Nephron progenitor cell (in vitro differentiated cells): ENCODE results near the gene DPF3.

Experiments used
- DNase-seq: peaks from one replicate; pipeline ENCODE4 v3.0.0; 2021
- H3K27ac Mint-ChIP-seq: 2 replicates; pipeline ENCODE4 v1.8.0; 2021; ENCODE audit warnings: mild to moderate bottlenecking, moderate library complexity, mixed read lengths
- H3K27me3 Mint-ChIP-seq: 2 replicates; pipeline ENCODE4 v1.8.0; 2021; ENCODE audit warnings: mild to moderate bottlenecking, low read depth, mixed read lengths; ENCODE audit not compliant: poor library complexity
- H3K36me3 Mint-ChIP-seq: 2 replicates; pipeline ENCODE4 v1.8.0; 2021; ENCODE audit warnings: low read depth, mixed read lengths
- H3K4me1 Mint-ChIP-seq: 2 replicates; pipeline ENCODE4 v1.8.0; 2021; ENCODE audit warnings: mixed read lengths
- H3K4me3 Mint-ChIP-seq: 2 replicates; pipeline ENCODE4 v1.8.0; 2021; ENCODE audit warnings: mild to moderate bottlenecking, moderate library complexity, mixed read lengths
- H3K9me3 Mint-ChIP-seq: 2 replicates; pipeline ENCODE4 v1.8.0; 2021; ENCODE audit warnings: mild to moderate bottlenecking, moderate library complexity, mixed read lengths
- TF ChIP-seq, protein P1 (sequence below): fragments of 200-600 bp; sonication (generic); IDR thresholded peaks from 2 replicates; pipeline ENCODE4 v1.5.0; 2021; ENCODE audit warnings: antibody characterized with exemption

DPF3 gene

DNA sequence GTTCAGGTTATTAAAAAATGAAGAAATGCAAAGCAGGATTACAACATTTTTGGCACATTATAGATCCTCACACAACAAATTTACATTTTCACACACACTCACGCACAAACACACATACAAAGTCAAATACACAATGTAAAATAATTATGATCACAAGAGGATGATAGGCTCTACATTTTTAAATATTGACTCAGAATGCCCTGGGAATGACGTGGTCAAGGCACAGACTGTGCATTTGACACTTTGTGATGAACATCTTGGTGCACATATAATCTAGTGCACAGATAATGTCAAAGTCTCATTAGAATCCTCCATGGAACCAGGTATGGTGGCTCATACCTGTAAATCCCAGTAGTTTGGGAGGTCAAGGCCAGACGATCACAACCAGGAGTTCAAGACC is 49.4 kb downstream of the DPF3 start:
- peaks cover 22% of the 10 kb centered on the region for H3K36me3 Mint-ChIP-seq
- TF ChIP-seq, protein P1, sequence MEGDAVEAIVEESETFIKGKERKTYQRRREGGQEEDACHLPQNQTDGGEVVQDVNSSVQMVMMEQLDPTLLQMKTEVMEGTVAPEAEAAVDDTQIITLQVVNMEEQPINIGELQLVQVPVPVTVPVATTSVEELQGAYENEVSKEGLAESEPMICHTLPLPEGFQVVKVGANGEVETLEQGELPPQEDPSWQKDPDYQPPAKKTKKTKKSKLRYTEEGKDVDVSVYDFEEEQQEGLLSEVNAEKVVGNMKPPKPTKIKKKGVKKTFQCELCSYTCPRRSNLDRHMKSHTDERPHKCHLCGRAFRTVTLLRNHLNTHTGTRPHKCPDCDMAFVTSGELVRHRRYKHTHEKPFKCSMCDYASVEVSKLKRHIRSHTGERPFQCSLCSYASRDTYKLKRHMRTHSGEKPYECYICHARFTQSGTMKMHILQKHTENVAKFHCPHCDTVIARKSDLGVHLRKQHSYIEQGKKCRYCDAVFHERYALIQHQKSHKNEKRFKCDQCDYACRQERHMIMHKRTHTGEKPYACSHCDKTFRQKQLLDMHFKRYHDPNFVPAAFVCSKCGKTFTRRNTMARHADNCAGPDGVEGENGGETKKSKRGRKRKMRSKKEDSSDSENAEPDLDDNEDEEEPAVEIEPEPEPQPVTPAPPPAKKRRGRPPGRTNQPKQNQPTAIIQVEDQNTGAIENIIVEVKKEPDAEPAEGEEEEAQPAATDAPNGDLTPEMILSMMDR: no peak
- no peaks in the 10 kb centered on the region for H3K27me3 Mint-ChIP-seq
- no peak overlapping the region for H3K27ac Mint-ChIP-seq
- H3K9me3 Mint-ChIP-seq: peaks cover 3% of the 10 kb centered on the region
- peaks cover 51% of the 10 kb centered on the region for H3K4me1 Mint-ChIP-seq
- no peak overlapping the region for H3K4me3 Mint-ChIP-seq
- no peak for DNase-seq

DNA sequence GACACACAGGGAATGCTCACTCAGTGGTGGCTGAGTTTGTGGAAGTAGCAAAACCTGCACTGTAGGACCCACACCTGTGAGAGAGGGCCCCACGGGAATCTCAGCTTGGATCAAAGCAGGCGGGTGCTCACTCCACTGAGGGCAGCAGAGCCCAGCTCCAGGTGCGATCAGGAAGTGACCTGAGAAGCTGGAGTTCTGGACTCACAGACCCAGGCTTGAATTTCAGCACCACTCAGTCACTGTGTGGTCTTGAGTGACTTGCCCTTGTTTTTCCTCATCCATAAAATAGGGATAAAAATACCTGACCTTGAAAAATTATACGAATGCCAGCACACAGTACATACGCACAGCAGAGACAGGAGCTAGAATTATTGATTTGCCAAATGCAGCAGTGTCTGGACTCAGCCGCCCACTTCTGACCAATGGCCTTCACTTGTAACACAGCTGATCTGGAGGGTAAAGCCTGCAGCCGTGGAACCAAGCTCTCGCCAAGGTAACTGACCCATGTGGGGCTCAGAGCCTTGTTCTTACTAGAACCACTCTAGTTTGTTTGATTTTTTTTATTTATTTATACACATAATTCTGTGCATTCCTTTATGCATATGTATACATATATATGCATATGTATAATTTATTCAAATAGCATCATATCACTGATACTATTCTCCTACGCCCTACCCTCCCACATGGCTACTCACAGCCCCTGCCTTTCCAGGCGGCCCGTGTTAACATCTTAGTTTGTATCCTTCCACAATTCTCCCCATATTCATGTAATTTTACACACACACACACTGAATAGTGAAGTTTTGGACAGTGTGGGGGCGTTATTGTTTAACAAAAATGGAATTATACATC is 53.9 kb downstream of the DPF3 start:
- H3K36me3 Mint-ChIP-seq: peaks cover 14% of the 10 kb centered on the region
- H3K27me3 Mint-ChIP-seq: no peaks in the 10 kb centered on the region
- H3K4me3 Mint-ChIP-seq: no peak overlapping the region
- TF ChIP-seq, protein P1: no peak
- H3K27ac Mint-ChIP-seq: no peak overlapping the region
- DNase-seq: no peak
- peaks cover 33% of the 10 kb centered on the region for H3K4me1 Mint-ChIP-seq
- H3K9me3 Mint-ChIP-seq: no peaks in the 10 kb centered on the region

DNA sequence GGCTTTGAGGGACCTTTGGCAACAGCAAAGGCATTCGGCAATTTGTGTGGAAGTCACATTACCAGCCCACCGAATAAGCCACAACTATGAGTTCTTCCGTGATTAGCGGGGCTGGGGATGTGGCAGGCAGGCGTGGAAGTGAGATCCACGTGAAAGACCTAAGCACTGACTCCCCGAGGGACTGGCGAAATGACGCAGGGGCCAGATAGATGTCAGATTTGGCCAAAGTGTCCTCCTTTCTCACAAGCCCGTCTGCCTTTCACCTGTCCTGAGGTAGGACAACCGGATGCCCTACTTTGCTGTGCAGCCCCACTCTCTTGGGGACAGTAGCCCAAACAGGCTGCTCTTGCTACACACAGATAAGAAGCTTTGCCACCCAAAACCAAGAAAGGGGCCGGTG is 54.5 kb downstream of the DPF3 start:
- no peaks in the 10 kb centered on the region for H3K9me3 Mint-ChIP-seq
- TF ChIP-seq, protein P1: no peak
- no peak overlapping the region for H3K4me3 Mint-ChIP-seq
- H3K27me3 Mint-ChIP-seq: no peaks in the 10 kb centered on the region
- H3K4me1 Mint-ChIP-seq: peaks cover 31% of the 10 kb centered on the region
- H3K27ac Mint-ChIP-seq: no peak overlapping the region
- DNase-seq: no peak
- H3K36me3 Mint-ChIP-seq: peaks cover 20% of the 10 kb centered on the region

DNA sequence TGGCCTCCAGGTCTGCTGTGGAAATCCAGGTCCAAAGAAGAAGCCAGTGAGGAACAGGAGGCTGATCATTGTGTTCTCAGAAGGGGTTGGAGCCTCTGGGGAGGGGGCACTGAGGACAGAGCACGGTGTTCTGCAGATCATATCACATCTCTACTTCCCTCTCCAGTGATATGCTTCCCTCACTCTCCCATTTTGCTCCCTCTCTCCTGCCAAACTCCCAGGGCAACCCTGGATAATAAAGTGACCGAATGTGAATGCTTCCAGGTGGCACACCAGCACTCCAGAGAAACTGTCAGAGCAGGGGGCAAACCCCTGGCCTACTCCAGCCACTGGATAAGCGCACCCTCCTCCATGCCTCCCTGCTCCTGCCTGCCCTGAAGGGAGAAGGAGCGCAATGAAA is 57.8 kb downstream of the DPF3 start:
- no peak overlapping the region for H3K4me3 Mint-ChIP-seq
- peaks cover 32% of the 10 kb centered on the region for H3K36me3 Mint-ChIP-seq
- H3K9me3 Mint-ChIP-seq: no peaks in the 10 kb centered on the region
- H3K27ac Mint-ChIP-seq: peak overlapping the region; percentile 16
- H3K4me1 Mint-ChIP-seq: peaks cover 41% of the 10 kb centered on the region
- DNase-seq: no peak
- H3K27me3 Mint-ChIP-seq: no peaks in the 10 kb centered on the region
- TF ChIP-seq, protein P1: no peak

DNA sequence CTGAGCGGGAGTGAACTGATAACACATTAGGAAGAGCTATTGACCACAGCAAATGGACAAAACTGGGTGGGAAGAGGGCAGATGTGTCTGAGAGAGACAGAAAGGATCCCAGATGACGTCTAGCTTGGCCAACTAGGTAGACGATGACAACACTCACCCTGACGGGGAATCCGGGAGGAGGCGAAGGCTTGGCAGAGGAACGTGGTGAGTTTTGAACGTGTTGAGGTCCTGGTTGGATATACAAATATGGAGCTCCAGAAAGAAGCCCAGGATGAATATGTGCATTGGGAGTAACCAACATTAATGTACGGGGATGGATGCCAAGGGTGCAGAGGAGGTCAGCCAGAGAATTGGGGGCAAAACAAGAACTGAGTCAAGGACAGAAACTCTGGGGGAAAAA is 60.7 kb downstream of the DPF3 start:
- H3K27ac Mint-ChIP-seq: peak overlapping the region; percentile 37
- peaks cover 50% of the 10 kb centered on the region for H3K4me1 Mint-ChIP-seq
- H3K36me3 Mint-ChIP-seq: peaks cover 38% of the 10 kb centered on the region
- no peaks in the 10 kb centered on the region for H3K27me3 Mint-ChIP-seq
- TF ChIP-seq, protein P1: no peak
- no peak overlapping the region for H3K4me3 Mint-ChIP-seq
- no peaks in the 10 kb centered on the region for H3K9me3 Mint-ChIP-seq
- DNase-seq: no peak
